SK-N-MC (cell line): ENCODE data around the gene CNGB1.

ENCODE experiments used
- EZH2 ChIP-seq: fragments of 200-600 bp; sonication (generic); IDR thresholded peaks from one replicate; pipeline ENCODE4 v1.6.1; 2017; ENCODE audit warnings: antibody characterized with exemption
- POLR2AphosphoS5 ChIP-seq: IDR thresholded peaks from 2 replicates; pipeline ENCODE4 v1.6.1; 2012; ENCODE audit warnings: mild to moderate bottlenecking, low read depth, low read length, borderline replicate concordance

DNA sequence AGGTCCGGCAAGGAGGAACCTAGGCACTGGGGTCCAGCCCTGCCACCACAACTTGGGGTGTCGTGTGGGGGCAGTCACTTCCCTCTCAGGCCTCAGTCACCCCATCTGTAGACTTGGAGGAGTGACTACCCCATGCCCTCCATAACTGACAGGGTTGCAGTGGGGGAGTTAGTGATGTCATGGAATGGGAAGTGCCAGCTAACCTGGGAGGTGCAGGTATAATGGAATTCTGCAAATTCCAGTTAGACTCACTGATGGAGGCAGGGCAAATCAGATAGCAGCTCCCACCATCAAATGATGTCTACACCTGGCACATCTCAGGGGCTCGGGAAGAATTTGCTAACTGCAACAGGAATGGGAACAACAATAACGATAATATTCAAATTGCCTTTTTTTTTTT, 72.9 kb downstream of the CNGB1 start:
- no peak for TF ChIP-seq POLR2AphosphoS5
- no peak for TF ChIP-seq EZH2
